ENCODE data around the gene CEP295NL.
A peak's percentile ranks its signal among the peaks of the same experiment; 100 is the strongest.

DNA sequence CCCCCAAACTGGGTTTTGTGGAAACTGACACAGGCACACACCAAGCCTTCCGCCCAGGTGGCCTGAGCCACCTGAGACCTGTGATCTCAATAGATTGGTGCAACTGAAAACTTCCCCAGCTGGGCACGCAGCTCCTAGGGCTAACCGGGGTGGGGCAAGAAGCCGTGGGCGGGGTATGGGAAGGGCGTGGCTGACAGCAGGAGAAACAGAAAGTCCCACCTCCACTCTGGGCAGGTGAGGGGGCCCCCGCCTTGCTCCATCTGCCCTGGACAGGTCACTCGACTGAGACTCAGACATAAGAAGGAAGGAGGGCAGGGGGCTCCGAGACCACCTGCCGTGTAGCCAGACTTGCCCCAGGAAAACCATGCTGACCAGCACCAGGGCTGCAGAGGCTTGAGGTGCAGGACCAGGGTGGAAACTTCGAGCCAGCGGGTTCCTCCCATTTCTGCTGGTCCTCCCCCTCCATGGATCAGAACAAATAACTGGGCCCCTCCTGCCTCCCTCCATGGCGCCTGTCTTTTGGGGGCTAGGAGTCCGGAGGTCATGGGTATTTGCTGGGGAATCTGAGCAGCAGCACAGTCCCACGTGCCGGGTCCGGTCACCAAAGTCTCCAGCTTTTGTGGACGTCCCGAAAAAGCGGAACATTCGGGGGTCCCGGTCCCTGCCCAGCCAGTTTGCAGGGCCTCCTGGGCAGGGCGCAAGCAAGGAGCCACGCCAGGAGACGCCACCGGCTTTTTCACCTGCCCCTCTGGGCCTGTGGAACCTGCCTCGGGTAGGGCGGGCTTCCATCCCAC is 20.9 kb upstream of the CEP295NL start:
- TF ChIP-seq, protein P1, sequence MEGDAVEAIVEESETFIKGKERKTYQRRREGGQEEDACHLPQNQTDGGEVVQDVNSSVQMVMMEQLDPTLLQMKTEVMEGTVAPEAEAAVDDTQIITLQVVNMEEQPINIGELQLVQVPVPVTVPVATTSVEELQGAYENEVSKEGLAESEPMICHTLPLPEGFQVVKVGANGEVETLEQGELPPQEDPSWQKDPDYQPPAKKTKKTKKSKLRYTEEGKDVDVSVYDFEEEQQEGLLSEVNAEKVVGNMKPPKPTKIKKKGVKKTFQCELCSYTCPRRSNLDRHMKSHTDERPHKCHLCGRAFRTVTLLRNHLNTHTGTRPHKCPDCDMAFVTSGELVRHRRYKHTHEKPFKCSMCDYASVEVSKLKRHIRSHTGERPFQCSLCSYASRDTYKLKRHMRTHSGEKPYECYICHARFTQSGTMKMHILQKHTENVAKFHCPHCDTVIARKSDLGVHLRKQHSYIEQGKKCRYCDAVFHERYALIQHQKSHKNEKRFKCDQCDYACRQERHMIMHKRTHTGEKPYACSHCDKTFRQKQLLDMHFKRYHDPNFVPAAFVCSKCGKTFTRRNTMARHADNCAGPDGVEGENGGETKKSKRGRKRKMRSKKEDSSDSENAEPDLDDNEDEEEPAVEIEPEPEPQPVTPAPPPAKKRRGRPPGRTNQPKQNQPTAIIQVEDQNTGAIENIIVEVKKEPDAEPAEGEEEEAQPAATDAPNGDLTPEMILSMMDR (IDR thresholded peaks at IDR 0.05) = no peak
- TF ChIP-seq POLR2A (IDR thresholded peaks at IDR 0.05; ENCODE audit: low read depth) (no peak), POLR2AphosphoS5 (IDR thresholded peaks at IDR 0.05) (peak in 1 of 2 donors; percentile 19), EP300 (IDR thresholded peaks at IDR 0.05) (no peak)

Data from esophagus muscularis mucosa (tissue), 4 donors.